ENCODE measurements around the gene LIN54.
"Not testable (repeated sequence)": the region's sequence is repeated elsewhere in the genome, so short reads cannot be mapped to it uniquely, and the experiment has no call there.

Gene LIN54

GRCh38 chr4:83010522-83011318 is at the start of gene LIN54:
Gene LIN54, minus strand, starts transcription at chr4:83010823. Its CDS starts 25,979 bp downstream, at chr4:82984844.
- FAIRE-seq, result no peak
- DNase-seq (ENCODE audit: low spot score), result peak; percentile 29

- peak; percentile 18 for FAIRE-seq
- peak; percentile 16 for DNase-seq (ENCODE audit: low spot score)
Observed at GRCh38 chr4:83054928-83055327, 44.3 kb upstream of the LIN54 start.

- not testable (repeated sequence) for DNase-seq (ENCODE audit: low spot score); FAIRE-seq
Observed at GRCh38 chr4:83048781-83049180, 38.2 kb upstream of the LIN54 start.

GRCh38 chr4:83046693-83047473 is 36.3 kb upstream of the LIN54 start:
- no peak for FAIRE-seq
- DNase-seq (ENCODE audit: low spot score), result no peak

GRCh38 chr4:83043801-83044407 is 33.3 kb upstream of the LIN54 start:
- DNase-seq (ENCODE audit: low spot score) (no peak), FAIRE-seq (no peak)

GRCh38 chr4:83043157-83043556 is 32.5 kb upstream of the LIN54 start:
- not testable (repeated sequence) for FAIRE-seq; DNase-seq (ENCODE audit: low spot score)

- DNase-seq (ENCODE audit: low spot score) (no peak), FAIRE-seq (no peak)
Observed at GRCh38 chr4:83040269-83040668, 29.6 kb upstream of the LIN54 start.

GRCh38 chr4:83036991-83037665 is 26.5 kb upstream of the LIN54 start:
- no peak for FAIRE-seq
- DNase-seq (ENCODE audit: low spot score), result no peak

- peak; percentile 94 for FAIRE-seq
Observed at GRCh38 chr4:83034630-83035494, 24.2 kb upstream of the LIN54 start, which contains the start of gene COPS4. Gene COPS4, plus strand, starts transcription at chr4:83035183. Its CDS starts 42 bp downstream, at chr4:83035225.

GRCh38 chr4:83029688-83030087 is 19.1 kb upstream of the LIN54 start:
- FAIRE-seq (no peak), DNase-seq (ENCODE audit: low spot score) (no peak)

More at GRCh38 chr4:83034630-83035494, 24.2 kb upstream of the LIN54 start, which contains the start of gene COPS4:
- DNase-seq (ENCODE audit: low spot score), result peak; percentile 99

- no peak for DNase-seq (ENCODE audit: low spot score)
- no peak for FAIRE-seq
Observed at GRCh38 chr4:83028976-83029375, 18.4 kb upstream of the LIN54 start.

GRCh38 chr4:83025563-83025962 is 14.9 kb upstream of the LIN54 start:
- peak; percentile 33 for DNase-seq (ENCODE audit: low spot score)
- peak; percentile 34 for FAIRE-seq

GRCh38 chr4:83024233-83024632 is 13.6 kb upstream of the LIN54 start:
- DNase-seq (ENCODE audit: low spot score), result no peak
- FAIRE-seq, result no peak

GRCh38 chr4:83023599-83023998 is 13.0 kb upstream of the LIN54 start:
- FAIRE-seq; DNase-seq (ENCODE audit: low spot score): not testable (repeated sequence)

- FAIRE-seq, result no peak
- DNase-seq (ENCODE audit: low spot score), result no peak
Observed at GRCh38 chr4:83022724-83023450, 12.3 kb upstream of the LIN54 start.

GRCh38 chr4:83019794-83020494 is 9.3 kb upstream of the LIN54 start:
- DNase-seq (ENCODE audit: low spot score) (no peak), FAIRE-seq (no peak)

- FAIRE-seq, result no peak
Observed at GRCh38 chr4:83013902-83014301, 3.3 kb upstream of the LIN54 start.

GRCh38 chr4:83013420-83013867 is 2.8 kb upstream of the LIN54 start:
- FAIRE-seq (no peak), DNase-seq (ENCODE audit: low spot score) (no peak)

More at GRCh38 chr4:83013902-83014301, 3.3 kb upstream of the LIN54 start:
- DNase-seq (ENCODE audit: low spot score), result no peak
